Measurements from ENCODE around the gene EMID1.

EMID1 gene

DNA sequence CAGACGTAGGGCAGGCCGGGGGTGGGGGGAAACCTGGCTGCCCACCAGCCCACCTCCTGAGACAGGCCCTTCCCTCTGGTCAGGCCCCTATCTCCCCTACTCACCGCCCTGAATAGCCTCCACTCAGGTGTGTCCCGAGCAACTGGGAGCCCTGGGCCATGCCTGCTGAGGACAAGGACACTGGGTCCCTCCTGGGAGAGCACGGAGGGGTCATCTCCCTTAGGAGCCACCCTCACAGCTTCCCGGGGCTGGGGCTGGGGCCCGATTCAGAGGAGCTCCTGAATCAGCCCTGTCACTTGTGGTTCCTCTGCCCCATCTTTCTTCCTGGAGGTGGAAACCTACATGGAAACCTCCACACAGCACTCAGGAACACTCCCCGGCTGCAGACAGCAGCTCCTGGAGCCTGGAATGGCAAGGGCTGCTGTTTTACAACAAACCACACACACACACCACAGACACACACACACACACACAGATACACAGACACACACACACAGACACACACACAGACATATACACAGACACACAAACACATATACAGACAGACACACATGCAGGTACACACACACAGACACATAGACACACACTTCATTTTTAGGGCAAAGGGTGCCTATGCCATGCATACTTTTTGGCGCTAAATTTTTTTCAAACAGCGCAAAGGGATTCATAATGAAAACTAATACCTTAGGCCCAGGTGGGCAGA, 9.6 kb upstream of the EMID1 start:
- Histone ChIP-seq H3K4me1 (no peaks in the 10 kb centered on the region), H3K36me3 (ENCODE audit: control insufficient read depth, insufficient read depth, low read length) (no peaks in the 10 kb centered on the region), H3K27ac (no peak overlapping the region), H2AFZ (peak overlapping the region; percentile 46), H3K27me3 (ENCODE audit: control insufficient read depth, insufficient read depth, low read length) (no peaks in the 10 kb centered on the region), H3K9me3 (ENCODE audit: control insufficient read depth, low read length) (no peaks in the 10 kb centered on the region), H3K9ac (no peak overlapping the region), H3K79me2 (no peaks in the 10 kb centered on the region), H3K4me2 (ENCODE audit: low read length) (no peak overlapping the region), H3K4me3 (ENCODE audit: low read depth, low read length) (no peak overlapping the region)
- TF ChIP-seq, protein P1, sequence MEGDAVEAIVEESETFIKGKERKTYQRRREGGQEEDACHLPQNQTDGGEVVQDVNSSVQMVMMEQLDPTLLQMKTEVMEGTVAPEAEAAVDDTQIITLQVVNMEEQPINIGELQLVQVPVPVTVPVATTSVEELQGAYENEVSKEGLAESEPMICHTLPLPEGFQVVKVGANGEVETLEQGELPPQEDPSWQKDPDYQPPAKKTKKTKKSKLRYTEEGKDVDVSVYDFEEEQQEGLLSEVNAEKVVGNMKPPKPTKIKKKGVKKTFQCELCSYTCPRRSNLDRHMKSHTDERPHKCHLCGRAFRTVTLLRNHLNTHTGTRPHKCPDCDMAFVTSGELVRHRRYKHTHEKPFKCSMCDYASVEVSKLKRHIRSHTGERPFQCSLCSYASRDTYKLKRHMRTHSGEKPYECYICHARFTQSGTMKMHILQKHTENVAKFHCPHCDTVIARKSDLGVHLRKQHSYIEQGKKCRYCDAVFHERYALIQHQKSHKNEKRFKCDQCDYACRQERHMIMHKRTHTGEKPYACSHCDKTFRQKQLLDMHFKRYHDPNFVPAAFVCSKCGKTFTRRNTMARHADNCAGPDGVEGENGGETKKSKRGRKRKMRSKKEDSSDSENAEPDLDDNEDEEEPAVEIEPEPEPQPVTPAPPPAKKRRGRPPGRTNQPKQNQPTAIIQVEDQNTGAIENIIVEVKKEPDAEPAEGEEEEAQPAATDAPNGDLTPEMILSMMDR (IDR thresholded peaks at IDR 0.05) = no peak

DNA sequence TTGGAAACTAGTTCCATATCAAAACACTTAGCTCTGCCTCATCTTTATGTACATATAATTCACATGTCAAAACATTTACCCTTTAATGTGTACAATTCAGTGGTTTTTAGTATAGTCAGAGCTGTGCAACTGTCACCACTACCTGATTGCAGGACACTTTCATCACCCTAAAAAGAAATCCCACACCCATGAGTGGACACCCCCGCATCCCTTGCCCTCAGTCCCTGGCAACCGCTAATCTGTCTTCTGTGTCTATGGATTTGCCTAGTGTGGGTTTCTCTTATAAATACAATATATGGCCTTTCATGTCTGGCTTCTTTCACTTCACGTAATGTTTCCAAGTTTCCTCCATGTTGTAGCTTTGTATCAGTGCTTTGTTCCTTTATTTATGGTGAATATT, 8.6 kb upstream of the EMID1 start:
- Histone ChIP-seq H3K4me2 (ENCODE audit: low read length) (no peak overlapping the region), H3K9me3 (ENCODE audit: control insufficient read depth, low read length) (no peaks in the 10 kb centered on the region), H3K79me2 (no peaks in the 10 kb centered on the region), H3K36me3 (ENCODE audit: control insufficient read depth, insufficient read depth, low read length) (no peaks in the 10 kb centered on the region), H3K27me3 (ENCODE audit: control insufficient read depth, insufficient read depth, low read length) (no peaks in the 10 kb centered on the region), H3K4me3 (ENCODE audit: low read depth, low read length) (no peak overlapping the region), H2AFZ (no peak overlapping the region), H3K4me1 (no peaks in the 10 kb centered on the region), H3K27ac (no peak overlapping the region), H3K9ac (no peak overlapping the region)
- TF ChIP-seq, protein P1 (IDR thresholded peaks at IDR 0.05) = no peak

GRCh38 chr22:29198240-29198639, 7.5 kb upstream of the EMID1 start:
- no peaks in the 10 kb centered on the region for H3K79me2 ChIP-seq
- TF ChIP-seq, protein P1 (IDR thresholded peaks at IDR 0.05) = no peak
- H3K27me3 ChIP-seq (ENCODE audit: control insufficient read depth, insufficient read depth, low read length) = no peaks in the 10 kb centered on the region
- no peak overlapping the region for H2AFZ ChIP-seq
- no peak overlapping the region for H3K4me2 ChIP-seq (ENCODE audit: low read length)
- H3K27ac ChIP-seq = no peak overlapping the region
- no peak overlapping the region for H3K9ac ChIP-seq
- no peak overlapping the region for H3K4me3 ChIP-seq (ENCODE audit: low read depth, low read length)
- no peaks in the 10 kb centered on the region for H3K9me3 ChIP-seq (ENCODE audit: control insufficient read depth, low read length)
- H3K36me3 ChIP-seq (ENCODE audit: control insufficient read depth, insufficient read depth, low read length) = no peaks in the 10 kb centered on the region
- no peaks in the 10 kb centered on the region for H3K4me1 ChIP-seq

DNA sequence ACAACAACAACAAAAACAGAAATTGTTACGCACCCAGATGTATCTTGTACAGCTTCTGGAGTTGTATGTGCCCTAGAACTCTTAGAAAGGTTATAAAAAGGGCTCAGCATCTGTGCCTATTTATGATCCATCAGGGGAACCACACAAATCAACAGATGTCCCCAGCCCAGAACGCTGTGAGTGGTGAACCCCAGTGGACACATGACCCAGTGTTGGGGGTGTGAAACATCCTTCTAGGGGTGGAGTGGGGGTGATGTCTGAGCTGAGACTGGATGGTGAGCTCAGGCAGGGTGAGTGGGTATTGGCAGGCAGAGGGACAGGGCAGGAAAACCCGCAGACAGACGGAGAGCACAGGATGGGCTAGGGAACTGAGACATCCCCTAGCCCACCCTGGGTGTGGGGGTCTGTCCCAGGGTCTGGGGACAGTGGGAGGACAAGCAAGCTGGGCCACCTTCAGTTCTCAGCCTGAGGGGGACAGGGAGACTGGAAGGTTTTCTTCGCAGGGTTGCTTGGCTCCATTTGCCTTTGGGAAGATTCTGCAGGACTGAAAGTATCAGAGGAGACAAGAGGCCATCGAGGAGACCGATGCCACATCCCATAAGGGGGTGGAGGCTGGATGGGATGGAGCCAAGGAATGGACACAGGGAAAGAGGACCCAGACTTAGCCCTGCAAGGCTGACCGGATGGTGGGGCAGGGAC, 5.8 kb upstream of the EMID1 start:
- H3K4me2 ChIP-seq (ENCODE audit: low read length) = no peak overlapping the region
- H3K79me2 ChIP-seq = no peaks in the 10 kb centered on the region
- H3K4me1 ChIP-seq = no peaks in the 10 kb centered on the region
- H3K27me3 ChIP-seq (ENCODE audit: control insufficient read depth, insufficient read depth, low read length) = no peaks in the 10 kb centered on the region
- no peak overlapping the region for H3K4me3 ChIP-seq (ENCODE audit: low read depth, low read length)
- no peak overlapping the region for H3K9ac ChIP-seq
- TF ChIP-seq, protein P1 (IDR thresholded peaks at IDR 0.05) = no peak
- no peaks in the 10 kb centered on the region for H3K9me3 ChIP-seq (ENCODE audit: control insufficient read depth, low read length)
- H3K27ac ChIP-seq = no peak overlapping the region
- H2AFZ ChIP-seq = no peak overlapping the region
- H3K36me3 ChIP-seq (ENCODE audit: control insufficient read depth, insufficient read depth, low read length) = no peaks in the 10 kb centered on the region

All from parathyroid adenoma (tissue), 2 donors.